ENCODE data around the gene RFFL.
A peak's percentile ranks its signal among the peaks of the same experiment; 100 is the strongest.

The RFFL gene

GRCh38 chr17:35025541-35025940, 38.0 kb downstream of the RFFL start:
- H3K27ac ChIP-seq: no peak overlapping the region
- TF ChIP-seq, protein P1, sequence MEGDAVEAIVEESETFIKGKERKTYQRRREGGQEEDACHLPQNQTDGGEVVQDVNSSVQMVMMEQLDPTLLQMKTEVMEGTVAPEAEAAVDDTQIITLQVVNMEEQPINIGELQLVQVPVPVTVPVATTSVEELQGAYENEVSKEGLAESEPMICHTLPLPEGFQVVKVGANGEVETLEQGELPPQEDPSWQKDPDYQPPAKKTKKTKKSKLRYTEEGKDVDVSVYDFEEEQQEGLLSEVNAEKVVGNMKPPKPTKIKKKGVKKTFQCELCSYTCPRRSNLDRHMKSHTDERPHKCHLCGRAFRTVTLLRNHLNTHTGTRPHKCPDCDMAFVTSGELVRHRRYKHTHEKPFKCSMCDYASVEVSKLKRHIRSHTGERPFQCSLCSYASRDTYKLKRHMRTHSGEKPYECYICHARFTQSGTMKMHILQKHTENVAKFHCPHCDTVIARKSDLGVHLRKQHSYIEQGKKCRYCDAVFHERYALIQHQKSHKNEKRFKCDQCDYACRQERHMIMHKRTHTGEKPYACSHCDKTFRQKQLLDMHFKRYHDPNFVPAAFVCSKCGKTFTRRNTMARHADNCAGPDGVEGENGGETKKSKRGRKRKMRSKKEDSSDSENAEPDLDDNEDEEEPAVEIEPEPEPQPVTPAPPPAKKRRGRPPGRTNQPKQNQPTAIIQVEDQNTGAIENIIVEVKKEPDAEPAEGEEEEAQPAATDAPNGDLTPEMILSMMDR (conservative IDR thresholded peaks at IDR 0.05): no peak

- TF ChIP-seq, protein P1 (conservative IDR thresholded peaks at IDR 0.05): no peak
- peak overlapping the region; percentile 67 for H3K27ac ChIP-seq
Measured at GRCh38 chr17:35023538-35023937, 40.0 kb downstream of the RFFL start.

GRCh38 chr17:35022536-35023063, 40.9 kb downstream of the RFFL start:
- TF ChIP-seq, protein P1 (conservative IDR thresholded peaks at IDR 0.05): no peak
- peak overlapping the region; percentile 67 for H3K27ac ChIP-seq

DNA sequence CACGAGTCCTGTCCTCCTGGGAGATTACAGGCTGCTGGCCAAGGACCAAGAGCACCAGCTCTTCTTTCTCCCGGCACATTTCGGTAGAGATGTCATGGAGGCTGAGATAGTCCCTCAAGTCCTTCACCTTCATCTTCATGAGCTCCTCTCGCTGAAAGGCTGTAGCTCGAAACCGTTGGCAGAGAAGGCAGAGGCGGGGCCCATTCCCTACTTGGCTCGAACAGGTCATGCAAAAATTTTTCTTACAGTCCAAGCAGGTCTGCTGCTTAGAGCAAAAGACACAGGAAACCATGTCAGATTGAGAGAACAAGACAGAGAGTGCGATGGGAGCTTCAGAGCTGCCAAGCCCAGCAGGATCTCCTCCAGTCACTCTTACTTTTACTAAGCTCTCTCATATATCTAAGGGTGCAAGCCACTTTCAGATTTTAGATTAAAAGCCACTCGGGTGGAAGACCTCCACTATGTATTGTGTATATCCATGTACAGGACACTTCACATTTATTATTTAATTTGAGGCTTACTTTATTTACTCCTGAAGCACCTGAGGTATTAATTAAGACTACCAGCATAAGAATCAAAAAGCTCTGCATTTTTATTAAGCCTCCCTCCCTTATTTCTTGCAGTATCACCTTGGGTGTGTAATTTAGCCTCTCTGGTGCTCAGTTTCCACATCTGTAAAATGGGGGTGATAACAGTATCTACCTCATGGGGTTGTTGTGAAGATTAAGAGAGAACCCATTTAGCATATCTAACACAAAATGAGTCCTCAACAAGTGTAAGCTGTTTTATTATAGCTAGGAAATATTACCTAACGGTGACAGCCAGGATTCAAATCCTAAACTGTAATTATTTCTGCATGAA, 41.8 kb downstream of the RFFL start:
- H3K27ac ChIP-seq: peak overlapping the region; percentile 67

DNA sequence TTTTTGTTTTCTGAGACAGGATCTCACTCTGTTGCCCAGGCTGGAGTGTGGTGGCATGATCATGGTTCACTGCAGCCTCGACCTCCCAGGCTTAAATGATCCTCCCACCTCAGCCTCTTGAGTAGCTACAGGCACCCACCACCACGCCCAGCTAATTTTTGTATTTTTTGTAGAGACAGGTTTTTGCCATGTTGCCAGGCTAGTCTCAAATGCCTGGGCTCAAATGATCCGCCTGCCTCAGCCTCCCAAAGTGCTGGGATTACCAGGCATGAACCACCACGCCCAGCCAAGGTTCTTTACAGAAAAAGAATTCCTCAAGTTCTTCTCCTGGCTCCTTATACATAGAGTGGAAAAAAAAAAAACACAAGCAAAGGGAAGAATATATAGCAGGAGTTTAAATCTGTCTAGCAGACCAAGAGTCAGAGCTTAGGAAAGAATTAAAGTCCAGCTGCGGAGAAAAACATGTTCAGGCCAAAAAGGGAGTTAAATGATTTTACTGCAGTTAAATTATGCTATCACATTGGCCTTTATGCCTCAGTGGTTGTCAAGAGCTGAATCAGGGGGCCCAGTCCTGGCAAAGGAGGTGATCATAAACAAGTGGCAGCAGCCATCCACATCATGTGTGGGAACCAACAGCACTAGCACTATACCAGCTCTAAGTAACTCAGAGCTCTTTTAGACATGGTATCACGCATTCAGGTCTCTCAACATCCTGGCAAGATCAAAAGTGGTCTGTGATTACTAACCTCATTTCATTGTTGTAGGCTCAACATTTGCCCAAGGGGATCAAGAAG, 43.9 kb downstream of the RFFL start:
- H3K27ac ChIP-seq: peak overlapping the region; percentile 54
- TF ChIP-seq, protein P1 (conservative IDR thresholded peaks at IDR 0.05): no peak

More for the DNA sequence above, 41.8 kb downstream of the RFFL start:
- TF ChIP-seq, protein P1 (conservative IDR thresholded peaks at IDR 0.05): no peak

GRCh38 chr17:35018814-35019213, 44.7 kb downstream of the RFFL start:
- peak overlapping the region; percentile 54 for H3K27ac ChIP-seq
- TF ChIP-seq, protein P1 (conservative IDR thresholded peaks at IDR 0.05): no peak

DNA sequence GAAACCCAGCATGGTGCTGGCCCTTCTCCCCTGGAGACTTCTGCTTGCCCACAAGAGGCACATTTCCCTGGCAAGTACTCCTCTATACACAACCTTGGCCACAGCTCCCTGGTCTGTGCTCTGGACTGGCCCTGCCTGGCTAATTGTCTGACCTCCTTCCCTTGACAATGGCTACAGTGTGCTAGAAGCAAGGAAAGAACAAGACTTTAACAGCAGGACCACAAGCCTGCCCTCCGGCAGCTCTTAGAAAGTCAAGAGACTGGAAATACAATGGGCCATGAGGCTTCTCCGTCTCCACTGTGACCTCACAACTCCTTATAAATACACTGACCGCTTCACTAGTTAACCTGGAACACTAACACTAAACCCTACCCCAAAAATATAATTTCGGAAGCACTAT, 46.5 kb downstream of the RFFL start:
- H3K27ac ChIP-seq: no peak overlapping the region
- TF ChIP-seq, protein P1 (conservative IDR thresholded peaks at IDR 0.05): no peak
